Cardiac fibroblast (primary cell): ENCODE data around the gene ZBTB20.

ENCODE experiments used
- DNase-seq, 2 donors: peaks; one replicate each; pipeline versions ENCODE4 v3.0.0 to v3.0.0-alpha.2; 2010; ENCODE audit warnings: low read depth in 2 of 2
- H3K4me3 ChIP-seq, 2 donors: replicated peaks in 1 of 2; 1 replicate in 1 of 2; 2 replicates in 1 of 2; pipeline ENCODE4 v1.5.1; 2011; ENCODE audit warnings: low read depth in 2 of 2, low read length in 2 of 2, mild to moderate bottlenecking in 2 of 2, moderate library complexity in 1 of 2
- TF ChIP-seq, protein P1 (sequence below): IDR thresholded peaks from one replicate; pipeline ENCODE4 v1.5.1; 2011; ENCODE audit warnings: low read depth, mild to moderate bottlenecking, low read length, inconsistent platforms

Gene ZBTB20

GRCh38 chr3:114645392-114645791 lies 501.7 kb downstream of the ZBTB20 start:
- peak; percentile 22 to 38 for DNase-seq
- TF ChIP-seq, protein P1, sequence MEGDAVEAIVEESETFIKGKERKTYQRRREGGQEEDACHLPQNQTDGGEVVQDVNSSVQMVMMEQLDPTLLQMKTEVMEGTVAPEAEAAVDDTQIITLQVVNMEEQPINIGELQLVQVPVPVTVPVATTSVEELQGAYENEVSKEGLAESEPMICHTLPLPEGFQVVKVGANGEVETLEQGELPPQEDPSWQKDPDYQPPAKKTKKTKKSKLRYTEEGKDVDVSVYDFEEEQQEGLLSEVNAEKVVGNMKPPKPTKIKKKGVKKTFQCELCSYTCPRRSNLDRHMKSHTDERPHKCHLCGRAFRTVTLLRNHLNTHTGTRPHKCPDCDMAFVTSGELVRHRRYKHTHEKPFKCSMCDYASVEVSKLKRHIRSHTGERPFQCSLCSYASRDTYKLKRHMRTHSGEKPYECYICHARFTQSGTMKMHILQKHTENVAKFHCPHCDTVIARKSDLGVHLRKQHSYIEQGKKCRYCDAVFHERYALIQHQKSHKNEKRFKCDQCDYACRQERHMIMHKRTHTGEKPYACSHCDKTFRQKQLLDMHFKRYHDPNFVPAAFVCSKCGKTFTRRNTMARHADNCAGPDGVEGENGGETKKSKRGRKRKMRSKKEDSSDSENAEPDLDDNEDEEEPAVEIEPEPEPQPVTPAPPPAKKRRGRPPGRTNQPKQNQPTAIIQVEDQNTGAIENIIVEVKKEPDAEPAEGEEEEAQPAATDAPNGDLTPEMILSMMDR, result no peak
- no peak overlapping the region for H3K4me3 ChIP-seq

DNA sequence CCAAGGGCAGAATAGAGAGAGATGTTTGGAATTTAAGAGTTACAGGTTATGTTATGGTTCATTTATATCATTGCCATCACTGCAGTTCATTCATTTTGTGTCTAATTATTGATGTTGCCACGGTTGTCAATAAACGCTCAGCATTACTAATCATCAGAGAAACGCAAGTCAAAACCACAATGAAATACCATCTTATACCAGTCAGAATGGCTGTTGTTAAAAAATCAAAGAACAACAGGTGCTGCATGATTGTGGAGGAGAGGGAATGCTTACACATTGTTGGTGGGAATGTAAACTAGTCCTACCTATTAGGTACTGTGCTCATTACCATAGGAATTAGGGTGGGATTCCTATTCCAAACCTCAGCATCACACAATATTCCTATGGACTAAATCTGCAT lies 502.7 kb downstream of the ZBTB20 start:
- H3K4me3 ChIP-seq, result no peak overlapping the region
- TF ChIP-seq, protein P1, result no peak
- DNase-seq, result no peak

- H3K4me3 ChIP-seq, result no peak overlapping the region
Measured at GRCh38 chr3:114642951-114643741, 503.9 kb downstream of the ZBTB20 start.

GRCh38 chr3:114640126-114640525 lies 507.0 kb downstream of the ZBTB20 start:
- TF ChIP-seq, protein P1, result no peak
- no peak overlapping the region for H3K4me3 ChIP-seq
- DNase-seq, result no peak

More at GRCh38 chr3:114642951-114643741, 503.9 kb downstream of the ZBTB20 start:
- DNase-seq, result no peak
- TF ChIP-seq, protein P1, result no peak

DNA sequence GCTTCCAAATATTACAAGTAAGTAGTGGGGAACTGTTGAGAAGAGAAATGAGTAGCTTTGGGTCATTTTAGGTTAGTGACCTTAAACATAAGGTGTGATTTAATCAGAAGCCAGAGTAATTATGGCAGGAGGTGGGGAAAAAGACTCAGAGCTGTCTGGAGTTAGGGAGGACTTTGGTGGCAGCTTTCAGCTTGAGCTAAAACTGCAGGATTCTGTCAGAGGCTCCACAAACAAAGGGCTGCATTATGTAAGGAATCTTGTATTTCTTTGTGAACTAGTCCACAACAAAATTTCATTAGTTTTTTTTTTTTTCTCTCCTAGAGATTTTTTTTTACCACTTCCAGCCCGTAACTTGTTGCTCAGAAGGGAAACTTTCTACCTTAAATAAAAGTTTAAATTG lies 507.9 kb downstream of the ZBTB20 start:
- DNase-seq, result no peak
- no peak overlapping the region for H3K4me3 ChIP-seq
- TF ChIP-seq, protein P1, result no peak

- H3K4me3 ChIP-seq, result no peak overlapping the region
- TF ChIP-seq, protein P1, result no peak
- no peak for DNase-seq
Measured at GRCh38 chr3:114635878-114636277, 511.2 kb downstream of the ZBTB20 start.
